Stimulated activated effector memory CD8-positive, alpha-beta T cell treated with anti-CD3 and anti-CD28 coated beads, Interleukin-12 subunit alpha, Interleukin-12 subunit beta, amount 100 ng/mL, for 72 hours (primary cell): ENCODE results near the gene QRICH1.

Experiments
- ATAC-seq: fragments of 150-1000 bp; cut with Tn5 transposase; 2 replicates; pipeline ENCODE4 v1.10.0; 2021
- DNase-seq, 2 donors: peaks; one replicate each; pipeline ENCODE4 v3.0.0; 2021 to 2022; ENCODE audit warnings: low spot score in 2 of 2
- H3K27ac Mint-ChIP-seq: one replicate; pipeline ENCODE4 v1.8.0; 2022; ENCODE audit warnings: mild to moderate bottlenecking, mixed read lengths
- H3K36me3 Mint-ChIP-seq: one replicate; pipeline ENCODE4 v1.8.0; 2022; ENCODE audit warnings: mild to moderate bottlenecking, mixed read lengths
- H3K4me1 Mint-ChIP-seq: one replicate; pipeline ENCODE4 v1.8.0; 2022; ENCODE audit warnings: mixed read lengths
- H3K4me3 Mint-ChIP-seq: one replicate; pipeline ENCODE4 v1.8.0; 2022; ENCODE audit warnings: mild to moderate bottlenecking, mixed read lengths
- H3K9me3 Mint-ChIP-seq: one replicate; pipeline ENCODE4 v1.8.0; 2022; ENCODE audit warnings: mixed read lengths

The QRICH1 gene

DNA sequence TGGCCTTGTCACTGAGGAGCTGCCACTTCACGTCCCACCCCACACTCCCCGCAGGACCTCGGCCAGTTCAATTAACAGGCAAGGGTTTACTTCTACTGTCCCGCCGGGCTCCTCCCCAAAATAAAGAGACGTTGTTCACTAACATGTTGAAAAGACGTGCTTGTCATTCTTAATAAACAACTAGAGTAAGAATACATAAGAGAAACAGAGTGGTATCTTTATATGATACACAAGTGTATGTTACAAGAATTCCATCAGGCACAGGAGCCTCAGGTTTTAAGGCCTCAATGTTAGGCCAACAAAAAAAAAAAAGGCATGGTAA is 64.3 kb downstream of the QRICH1 start:
- no peaks in the 10 kb centered on the region for H3K9me3 Mint-ChIP-seq
- H3K4me3 Mint-ChIP-seq: peak overlapping the region; percentile 94
- H3K27ac Mint-ChIP-seq: peak overlapping the region; percentile 99
- no peak for ATAC-seq
- no peak for DNase-seq
- H3K4me1 Mint-ChIP-seq: peaks cover 49% of the 10 kb centered on the region
- H3K36me3 Mint-ChIP-seq: peaks cover 100% of the 10 kb centered on the region

DNA sequence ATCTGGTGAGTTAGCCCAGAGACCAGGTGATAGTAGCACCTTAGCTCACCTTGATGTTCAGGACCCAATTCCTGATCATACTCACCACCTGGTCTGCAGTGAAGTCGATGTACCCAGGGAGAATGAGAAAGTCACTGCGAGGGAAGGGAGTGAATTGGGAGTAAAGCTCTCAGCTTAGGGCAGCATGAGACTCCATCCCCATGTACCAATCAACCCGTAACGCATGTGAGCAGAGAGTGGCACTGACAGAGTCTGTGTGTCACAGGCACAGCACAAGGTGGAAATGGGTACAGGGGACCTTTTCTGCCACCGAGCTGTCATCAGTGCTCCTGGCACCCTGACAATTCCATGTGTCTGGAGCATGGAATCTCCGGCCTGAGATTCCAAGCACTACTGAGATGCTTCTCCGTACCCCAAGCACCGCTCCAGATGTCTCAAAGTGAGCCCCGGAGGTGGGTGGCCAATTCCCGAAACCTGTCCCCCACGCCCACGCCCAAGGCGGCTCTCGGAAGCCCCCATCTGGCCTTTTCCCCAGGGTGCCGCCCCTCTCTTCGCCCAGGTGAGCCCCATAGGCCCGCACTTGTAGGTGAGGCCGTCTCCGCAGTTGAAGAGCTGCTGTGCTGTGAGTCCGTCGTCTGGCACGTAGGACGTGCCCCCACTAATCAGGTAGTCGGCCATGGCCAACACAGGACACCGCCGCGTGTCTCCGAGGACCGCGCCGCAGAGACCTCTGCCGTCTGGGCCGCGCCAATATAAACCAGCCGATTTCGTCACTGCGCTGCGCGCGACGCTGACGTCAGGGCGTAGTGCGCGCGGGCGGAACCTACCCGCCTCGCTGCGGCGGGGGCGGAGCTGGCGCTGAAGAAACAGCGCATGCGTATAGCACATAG is 65.0 kb downstream of the QRICH1 start, which contains the start of gene IMPDH2:
Gene IMPDH2, minus strand, starts transcription at position 726 of the 890 bp plus-strand sequence. Its CDS starts 48 bp downstream, at position 678.
- Mint-ChIP-seq H3K27ac (peak within 1 kb of the TSS; percentile 99), H3K36me3 (peaks cover 100% of the 10 kb centered on the region), H3K9me3 (no peaks in the 10 kb centered on the region), H3K4me3 (peak within 1 kb of the TSS; percentile 94), H3K4me1 (peaks cover 55% of the 10 kb centered on the region)
- ATAC-seq (peak; percentile 96), DNase-seq (peak; percentile 94 to 96)

DNA sequence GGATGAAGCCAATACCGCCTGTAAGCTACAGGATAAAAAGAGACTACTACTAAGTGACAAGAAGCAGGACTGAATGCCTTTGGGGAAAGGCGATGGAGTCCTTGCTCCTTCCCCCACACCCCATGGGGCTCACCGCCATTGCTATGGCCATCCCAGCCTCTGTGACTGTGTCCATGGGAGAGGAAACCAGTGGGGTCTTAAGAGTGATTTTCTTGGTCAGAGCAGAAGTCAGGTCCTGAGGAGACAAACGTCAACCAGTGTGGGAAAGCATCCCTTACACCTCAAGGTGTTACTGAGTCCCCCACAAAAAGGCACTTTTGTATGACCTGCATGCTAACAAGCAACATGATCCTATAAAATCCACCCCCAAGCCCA is 65.6 kb downstream of the QRICH1 start:
- no peak for DNase-seq
- no peak for ATAC-seq
- H3K4me3 Mint-ChIP-seq: peak overlapping the region; percentile 94
- H3K36me3 Mint-ChIP-seq: peaks cover 100% of the 10 kb centered on the region
- H3K4me1 Mint-ChIP-seq: peaks cover 61% of the 10 kb centered on the region
- no peaks in the 10 kb centered on the region for H3K9me3 Mint-ChIP-seq
- H3K27ac Mint-ChIP-seq: peak overlapping the region; percentile 99

DNA sequence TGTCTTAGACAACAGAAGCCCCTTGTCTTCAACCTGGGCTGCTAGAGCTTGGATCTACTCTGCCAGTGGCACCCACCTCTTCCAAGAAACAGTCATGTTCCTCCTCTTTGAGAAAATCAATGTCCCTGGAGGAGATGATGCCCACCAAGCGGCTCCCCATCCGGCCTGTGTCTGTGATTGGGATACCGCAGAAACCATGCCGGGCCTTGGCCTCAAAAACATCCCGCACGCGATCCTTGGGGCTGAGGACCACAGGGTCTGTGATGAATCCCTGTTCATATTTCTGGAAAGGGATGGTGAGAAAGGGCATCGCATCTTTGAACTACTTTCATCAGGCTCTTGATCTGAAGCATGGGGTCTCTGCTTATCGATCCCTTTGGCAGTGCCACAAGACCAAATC is 66.2 kb downstream of the QRICH1 start:
- ATAC-seq: no peak
- Mint-ChIP-seq H3K36me3 (peaks cover 100% of the 10 kb centered on the region), H3K9me3 (no peaks in the 10 kb centered on the region), H3K4me1 (peaks cover 68% of the 10 kb centered on the region), H3K27ac (peak overlapping the region; percentile 99), H3K4me3 (peak overlapping the region; percentile 94)
- no peak for DNase-seq

DNA sequence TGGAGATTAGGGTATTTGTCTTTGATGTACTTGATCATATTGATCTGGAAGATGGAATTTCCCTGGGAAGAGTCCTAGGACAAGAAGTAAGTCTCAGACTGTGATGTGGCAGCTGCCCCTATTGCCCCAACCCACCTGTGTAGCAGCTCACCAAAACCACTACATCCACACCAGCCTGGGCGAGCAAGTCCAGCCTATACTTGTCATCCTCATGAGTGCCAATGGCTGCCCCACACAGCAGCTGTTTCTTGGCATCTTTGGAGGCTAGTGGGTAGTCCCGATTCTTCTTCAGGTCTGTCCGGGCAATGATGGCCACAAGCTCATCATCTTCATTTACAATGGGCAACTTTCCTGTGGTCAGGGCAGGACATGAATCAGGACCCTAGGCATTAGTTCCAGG is 67.3 kb downstream of the QRICH1 start:
- Mint-ChIP-seq H3K36me3 (peaks cover 98% of the 10 kb centered on the region), H3K9me3 (no peaks in the 10 kb centered on the region), H3K4me3 (peak overlapping the region; percentile 94), H3K27ac (peak overlapping the region; percentile 99), H3K4me1 (peaks cover 72% of the 10 kb centered on the region)
- DNase-seq: no peak
- ATAC-seq: no peak

DNA sequence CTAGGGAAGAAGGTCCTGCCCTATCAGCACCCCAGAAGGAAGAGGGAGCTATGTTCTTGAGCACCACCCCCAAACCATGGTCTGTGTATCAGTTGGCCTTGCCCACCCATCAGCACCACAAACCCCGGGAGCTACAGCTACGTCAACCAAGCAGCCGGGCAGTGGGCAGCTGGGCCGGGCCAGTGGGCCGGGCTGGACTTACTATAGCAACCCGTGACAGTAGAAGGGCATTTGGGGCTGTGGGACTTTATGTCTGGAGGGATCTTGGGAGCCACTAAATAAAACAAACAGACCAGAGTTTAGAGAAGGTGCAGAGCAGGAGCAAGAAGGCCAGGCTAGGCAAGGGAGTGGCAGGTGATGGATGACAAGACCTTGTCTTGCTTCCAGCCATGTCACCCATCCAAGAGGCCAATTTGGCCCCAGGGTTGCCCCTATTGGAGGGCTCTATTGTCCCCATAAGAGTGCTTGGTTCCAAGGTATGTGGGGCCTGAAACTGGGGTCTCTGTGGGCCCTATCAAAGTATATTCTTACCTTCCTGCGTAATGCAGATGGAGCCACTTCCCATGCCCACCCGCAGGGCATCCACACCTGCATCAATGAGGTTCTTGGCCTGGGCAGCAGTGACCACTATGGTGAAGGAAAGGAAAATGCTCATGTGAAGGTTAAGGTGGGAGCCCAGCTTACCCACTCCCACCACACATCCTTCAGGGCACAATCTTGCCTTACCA is 67.9 kb downstream of the QRICH1 start:
- Mint-ChIP-seq H3K27ac (peak overlapping the region; percentile 99), H3K9me3 (no peaks in the 10 kb centered on the region), H3K4me3 (peak overlapping the region; percentile 13), H3K36me3 (peaks cover 97% of the 10 kb centered on the region), H3K4me1 (peaks cover 77% of the 10 kb centered on the region)
- DNase-seq (no peak), ATAC-seq (no peak)

DNA sequence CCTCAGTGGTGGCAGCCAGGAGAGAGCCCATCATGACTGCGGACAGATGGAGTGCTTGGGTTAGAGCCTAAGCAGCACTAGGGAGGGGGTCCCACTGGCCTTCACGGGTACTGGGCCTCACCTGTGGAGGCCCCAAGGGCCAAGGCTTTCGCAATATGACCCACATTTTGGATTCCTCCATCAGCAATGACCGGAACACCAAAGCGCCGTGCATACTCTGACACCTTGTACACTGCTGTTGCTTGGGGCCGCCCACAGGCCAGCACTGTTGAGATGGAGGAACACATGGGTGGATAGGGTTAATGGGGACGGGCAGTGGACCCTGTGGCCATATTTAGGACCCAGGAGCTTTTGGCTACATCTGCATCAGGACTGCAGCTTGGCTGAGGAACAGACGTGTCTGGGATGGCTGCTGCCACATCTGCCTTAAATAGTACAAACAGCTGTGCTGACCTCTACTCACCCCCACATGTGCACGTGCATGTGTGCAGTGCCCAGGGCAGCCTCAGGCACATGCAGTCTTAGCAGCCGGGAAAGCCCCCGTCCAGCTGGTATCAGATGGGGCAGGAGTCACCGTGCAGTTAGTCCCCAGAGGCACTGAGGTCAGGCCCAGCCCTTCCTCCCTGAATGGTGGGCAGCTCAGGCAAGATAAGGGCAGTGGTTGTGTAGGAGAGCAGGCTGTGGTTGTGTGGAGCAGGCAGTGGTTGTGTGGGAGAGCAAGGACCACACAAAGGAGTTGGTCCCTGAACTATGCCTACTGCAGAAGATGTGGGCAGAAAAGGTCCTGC is 68.7 kb downstream of the QRICH1 start:
- H3K4me3 Mint-ChIP-seq: peak overlapping the region; percentile 13
- H3K27ac Mint-ChIP-seq: peak overlapping the region; percentile 99
- H3K9me3 Mint-ChIP-seq: no peaks in the 10 kb centered on the region
- peaks cover 77% of the 10 kb centered on the region for H3K4me1 Mint-ChIP-seq
- DNase-seq: no peak
- no peak for ATAC-seq
- H3K36me3 Mint-ChIP-seq: peaks cover 95% of the 10 kb centered on the region

DNA sequence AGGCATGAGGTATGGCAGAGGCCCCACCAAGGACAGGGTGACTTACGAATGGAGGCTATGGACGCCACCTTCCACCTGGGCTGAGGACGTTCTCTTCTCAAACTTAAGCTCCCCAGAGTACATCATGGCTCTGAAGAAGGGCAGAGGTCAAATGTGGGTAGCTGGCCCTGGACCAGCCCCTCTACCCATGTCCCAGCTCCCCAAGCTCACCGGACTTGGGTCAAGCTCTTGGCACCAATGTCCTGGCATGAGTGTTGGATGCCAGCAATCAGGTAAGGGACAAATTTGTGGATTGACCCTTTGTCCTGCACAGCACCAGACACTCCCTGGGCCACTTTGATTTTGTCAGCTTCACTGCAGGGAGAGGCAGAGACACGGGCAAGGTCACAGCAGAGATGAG is 69.4 kb downstream of the QRICH1 start:
- H3K4me1 Mint-ChIP-seq: peaks cover 74% of the 10 kb centered on the region

DNA sequence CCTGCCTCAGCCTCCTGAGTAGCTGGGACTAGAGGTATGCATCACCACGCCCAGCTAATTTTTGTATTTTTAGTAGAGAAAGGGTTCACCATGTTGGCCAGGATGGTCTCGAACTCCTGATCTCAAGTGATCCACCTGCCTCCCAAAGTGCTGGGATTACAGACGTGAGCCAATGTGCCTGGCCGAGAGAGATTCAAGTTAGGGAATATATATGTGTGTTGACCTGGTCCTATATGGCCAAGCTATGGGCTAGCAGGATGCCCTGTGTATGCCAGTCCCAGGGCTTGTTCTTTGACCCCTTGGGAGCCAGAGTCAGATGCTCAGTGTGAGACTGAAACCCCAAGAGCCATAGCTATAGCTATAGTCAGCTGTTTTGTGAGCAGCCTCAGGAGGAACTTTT is 70.1 kb downstream of the QRICH1 start:
- H3K4me1 Mint-ChIP-seq: peaks cover 67% of the 10 kb centered on the region
- no peaks in the 10 kb centered on the region for H3K9me3 Mint-ChIP-seq
- H3K27ac Mint-ChIP-seq: peak overlapping the region; percentile 99
- DNase-seq: no peak
- no peak for ATAC-seq
- peak overlapping the region; percentile 95 for H3K4me3 Mint-ChIP-seq
- peaks cover 82% of the 10 kb centered on the region for H3K36me3 Mint-ChIP-seq

More for the DNA sequence above, 69.4 kb downstream of the QRICH1 start:
- DNase-seq (no peak), ATAC-seq (no peak)
- Mint-ChIP-seq H3K36me3 (peaks cover 89% of the 10 kb centered on the region), H3K4me3 (no peak overlapping the region), H3K27ac (peak overlapping the region; percentile 99), H3K9me3 (no peaks in the 10 kb centered on the region)

DNA sequence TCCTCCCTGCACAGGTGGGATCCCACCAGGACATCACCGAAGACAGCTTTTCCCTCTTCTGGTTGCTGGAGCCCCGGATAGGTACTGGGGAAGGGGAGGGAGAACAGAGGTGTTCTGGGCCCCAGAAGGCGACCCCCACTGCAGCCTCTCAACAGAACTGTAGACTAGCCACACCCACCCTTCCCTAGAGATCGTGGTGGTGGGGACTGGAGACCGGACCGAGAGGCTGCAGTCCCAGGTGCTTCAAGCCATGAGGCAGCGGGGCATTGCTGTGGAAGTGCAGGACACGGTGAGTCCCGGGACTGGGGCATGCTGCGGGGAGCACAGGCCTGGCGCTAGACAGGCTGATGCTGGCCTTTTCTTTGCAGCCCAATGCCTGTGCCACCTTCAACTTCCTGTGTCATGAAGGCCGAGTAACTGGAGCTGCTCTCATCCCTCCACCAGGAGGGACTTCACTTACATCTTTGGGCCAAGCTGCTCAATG is 71.1 kb downstream of the QRICH1 start:
- DNase-seq (no peak), ATAC-seq (no peak)
- Mint-ChIP-seq H3K27ac (peak overlapping the region; percentile 98), H3K36me3 (peaks cover 72% of the 10 kb centered on the region), H3K4me1 (peaks cover 57% of the 10 kb centered on the region), H3K9me3 (no peaks in the 10 kb centered on the region), H3K4me3 (peak overlapping the region; percentile 95)

DNA sequence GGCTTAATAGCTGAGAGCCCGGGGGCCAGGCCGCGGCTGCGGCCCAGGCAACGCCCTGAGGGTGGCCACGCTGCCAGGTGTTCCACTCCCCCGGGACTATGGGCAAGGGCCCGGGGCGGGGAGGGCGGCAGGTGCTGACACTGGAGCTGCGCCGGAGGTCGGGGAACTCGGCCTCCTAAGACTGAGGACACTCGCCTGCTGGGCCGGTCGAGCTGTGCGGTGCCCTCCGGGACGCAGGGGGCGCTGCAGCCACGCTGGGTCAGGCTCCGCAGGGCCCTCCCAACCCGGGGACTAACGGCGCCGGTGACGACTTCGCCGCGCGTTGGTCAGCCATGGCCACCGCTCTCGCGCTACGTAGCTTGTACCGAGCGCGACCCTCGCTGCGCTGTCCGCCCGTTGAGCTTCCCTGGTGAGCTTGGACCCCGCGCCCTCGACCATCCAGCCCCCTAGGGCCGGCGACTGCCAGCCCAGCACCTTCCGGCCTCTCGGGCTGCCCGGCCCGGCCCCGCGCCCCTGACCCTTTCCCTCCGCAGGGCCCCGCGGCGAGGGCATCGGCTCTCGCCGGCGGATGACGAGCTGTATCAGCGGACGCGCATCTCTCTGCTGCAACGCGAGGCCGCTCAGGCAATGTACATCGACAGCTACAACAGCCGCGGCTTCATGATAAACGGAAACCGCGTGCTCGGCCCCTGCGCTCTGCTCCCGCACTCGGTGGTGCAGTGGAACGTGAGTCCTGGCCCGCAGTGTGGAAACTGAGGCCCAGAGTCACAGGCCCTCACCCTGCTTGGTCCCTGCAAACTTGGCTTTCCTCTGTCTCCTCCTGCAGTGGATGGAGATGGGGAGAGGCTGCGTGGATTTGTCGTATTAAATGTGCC is 71.8 kb downstream of the QRICH1 start, which contains the start of gene NDUFAF3:
Gene NDUFAF3, plus strand, starts transcription at position 309 of the 875 bp plus-strand sequence. Its CDS starts 24 bp downstream, at position 333.
- Mint-ChIP-seq H3K4me1 (peaks cover 54% of the 10 kb centered on the region), H3K36me3 (peaks cover 65% of the 10 kb centered on the region), H3K4me3 (peak within 1 kb of the TSS; percentile 95), H3K27ac (peak within 1 kb of the TSS; percentile 98), H3K9me3 (no peaks in the 10 kb centered on the region)
- peak; percentile 97 to 98 for DNase-seq
- peak; percentile 87 for ATAC-seq

DNA sequence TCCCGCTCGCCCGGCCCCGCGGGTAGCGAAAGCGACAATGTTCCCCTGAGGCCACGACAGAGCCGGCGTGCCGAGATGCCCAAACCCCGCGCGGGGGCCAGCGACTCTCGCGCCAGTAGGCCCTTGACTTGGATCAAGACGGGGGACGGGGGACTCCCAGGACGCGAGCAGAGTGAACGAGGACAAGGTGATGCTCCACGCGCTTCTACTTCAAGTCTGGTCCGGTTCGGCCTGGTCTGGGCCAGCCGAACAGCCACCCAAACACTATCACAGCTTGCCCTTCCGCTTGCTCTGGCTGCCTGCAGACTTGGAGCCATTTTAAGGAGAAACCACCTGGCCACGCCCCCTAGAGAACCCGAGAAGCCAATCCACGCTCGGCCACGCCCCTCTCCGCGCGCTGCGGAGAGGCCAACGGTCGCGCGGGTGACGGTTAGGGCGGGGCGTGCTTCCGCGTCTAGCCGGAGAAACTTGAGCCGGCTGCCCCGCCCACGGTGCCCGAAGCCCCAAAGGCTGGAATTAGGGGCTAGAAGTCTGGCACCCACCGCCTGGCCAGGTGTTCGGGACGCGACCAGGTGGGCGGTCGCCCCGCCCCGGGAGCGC is 72.6 kb downstream of the QRICH1 start:
- peaks cover 58% of the 10 kb centered on the region for H3K36me3 Mint-ChIP-seq
- no peaks in the 10 kb centered on the region for H3K9me3 Mint-ChIP-seq
- DNase-seq: peak; percentile 96 to 99
- peak overlapping the region; percentile 95 for H3K4me3 Mint-ChIP-seq
- ATAC-seq: peak; percentile 78
- peaks cover 51% of the 10 kb centered on the region for H3K4me1 Mint-ChIP-seq
- H3K27ac Mint-ChIP-seq: peak overlapping the region; percentile 98

DNA sequence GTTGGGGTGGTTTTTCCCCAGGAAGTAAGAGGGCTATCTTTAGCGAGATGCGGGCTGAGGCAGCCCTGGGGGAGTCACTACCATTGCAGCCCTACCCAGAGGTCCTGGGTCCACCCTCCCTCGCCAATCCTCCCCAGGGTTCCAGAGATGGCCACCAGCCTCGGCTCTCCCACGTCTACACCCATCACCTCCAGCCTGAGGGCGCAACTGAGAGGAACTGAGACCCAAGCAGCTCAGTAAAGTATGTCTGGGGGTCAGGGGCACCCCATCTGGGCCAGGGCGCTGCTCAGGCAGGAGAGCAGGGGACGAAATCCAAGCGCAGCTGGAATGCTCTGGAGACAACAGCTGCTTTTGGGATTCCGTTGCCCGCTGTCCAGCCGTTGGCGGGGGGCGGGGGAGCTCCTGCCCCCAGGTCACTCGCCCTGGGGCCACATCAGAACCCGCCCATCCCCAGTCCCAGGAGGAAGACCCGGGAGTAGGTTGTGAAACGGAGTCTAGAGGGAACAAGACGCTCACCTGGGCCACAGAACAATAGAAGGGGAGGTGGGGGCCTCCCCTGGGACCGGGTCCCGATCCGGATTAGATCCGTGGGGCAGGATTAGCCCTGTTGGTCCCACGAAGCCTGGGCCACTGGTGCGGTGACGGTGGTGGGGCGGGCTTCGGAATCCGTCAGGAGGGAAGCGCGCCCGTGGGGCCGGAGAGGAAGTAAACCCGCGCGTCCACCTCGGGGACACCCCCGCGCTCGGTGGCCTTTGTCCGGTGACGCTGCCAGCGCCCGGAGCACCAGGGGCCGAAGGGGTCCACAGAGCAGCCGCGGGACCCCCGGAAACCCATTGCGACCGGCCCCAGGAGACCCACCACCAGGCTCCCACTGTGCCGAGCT is 73.3 kb downstream of the QRICH1 start:
- Mint-ChIP-seq H3K4me1 (peaks cover 45% of the 10 kb centered on the region), H3K36me3 (peaks cover 55% of the 10 kb centered on the region)
- DNase-seq: peak in 1 of 2 donors; percentile 72

More for the DNA sequence above, 73.3 kb downstream of the QRICH1 start:
- Mint-ChIP-seq H3K9me3 (no peaks in the 10 kb centered on the region), H3K27ac (peak overlapping the region; percentile 98), H3K4me3 (peak overlapping the region; percentile 95)
- no peak for ATAC-seq
